Activated CD4-positive, CD25-positive, alpha-beta regulatory T cell treated with anti-CD3 and anti-CD28 coated beads, Interleukin-2, amount 50 U/mL, for 16 hours (primary cell): Measurements from ENCODE around the gene PRDM16.

Source experiments
- DNase-seq: peaks from one replicate; pipeline ENCODE4 v3.0.0-alpha.2; 2020; ENCODE audit warnings: low read depth, low spot score

PRDM16 gene

DNA sequence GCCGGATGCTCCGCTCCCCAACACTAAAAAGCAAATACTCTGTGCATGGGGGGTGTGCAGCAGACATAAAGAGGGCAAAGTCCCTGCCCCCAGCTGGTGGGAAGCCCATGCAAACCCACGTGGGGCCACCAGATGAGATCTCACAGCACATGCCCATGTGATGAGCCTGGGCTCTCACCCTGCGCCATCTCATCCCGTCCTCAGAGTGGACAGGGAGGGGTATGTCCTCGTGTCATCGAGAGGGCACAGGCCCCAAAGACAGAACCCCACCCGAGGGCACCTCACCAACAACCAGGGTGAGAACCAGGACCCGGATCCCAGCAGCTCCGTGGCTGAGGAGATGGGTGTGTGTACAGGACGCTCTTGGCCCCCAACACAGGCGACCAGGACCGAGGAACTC, 360.3 kb downstream of the PRDM16 start:
- no peak for DNase-seq

DNA sequence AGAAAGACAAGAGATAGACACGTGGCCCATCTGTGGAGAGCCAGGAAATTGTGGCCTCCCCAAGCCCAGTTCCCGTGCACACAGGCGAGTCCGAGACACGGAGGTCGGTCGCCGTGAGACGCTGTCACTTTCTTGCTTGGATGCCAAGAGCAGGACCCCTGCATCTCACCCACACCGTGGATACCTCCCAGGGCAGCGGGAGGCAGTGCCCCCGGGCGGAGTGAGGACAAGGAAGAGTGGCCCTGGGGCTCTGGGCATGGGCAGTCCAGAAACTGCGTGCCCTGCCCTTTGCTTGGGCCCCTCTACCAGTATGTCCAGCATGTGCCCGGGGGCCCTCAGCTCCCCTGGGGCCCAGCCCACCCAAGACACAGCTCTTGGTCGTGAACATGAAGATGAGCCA, 360.8 kb downstream of the PRDM16 start:
- no peak for DNase-seq

DNA sequence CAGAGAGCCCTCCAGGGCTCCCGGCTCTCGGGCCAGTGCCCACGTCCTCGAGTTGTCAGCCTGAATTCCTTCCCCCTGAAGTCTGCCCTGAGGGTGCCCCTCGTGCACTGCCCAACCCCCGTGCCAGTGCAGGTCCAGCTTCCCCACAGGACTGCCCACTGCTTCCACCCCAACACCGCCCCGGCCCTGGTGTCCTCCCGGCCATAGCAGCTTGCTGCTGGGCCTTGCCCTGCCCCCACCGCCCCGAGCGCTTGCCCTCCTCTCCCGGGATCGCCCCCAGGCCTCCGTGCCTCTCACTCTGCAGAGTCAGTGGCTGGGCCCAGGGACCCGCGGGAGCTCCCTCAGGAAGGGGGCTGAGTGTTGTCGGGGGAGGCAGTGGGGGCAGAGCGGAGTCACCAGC, 361.4 kb downstream of the PRDM16 start:
- DNase-seq, result no peak

DNA sequence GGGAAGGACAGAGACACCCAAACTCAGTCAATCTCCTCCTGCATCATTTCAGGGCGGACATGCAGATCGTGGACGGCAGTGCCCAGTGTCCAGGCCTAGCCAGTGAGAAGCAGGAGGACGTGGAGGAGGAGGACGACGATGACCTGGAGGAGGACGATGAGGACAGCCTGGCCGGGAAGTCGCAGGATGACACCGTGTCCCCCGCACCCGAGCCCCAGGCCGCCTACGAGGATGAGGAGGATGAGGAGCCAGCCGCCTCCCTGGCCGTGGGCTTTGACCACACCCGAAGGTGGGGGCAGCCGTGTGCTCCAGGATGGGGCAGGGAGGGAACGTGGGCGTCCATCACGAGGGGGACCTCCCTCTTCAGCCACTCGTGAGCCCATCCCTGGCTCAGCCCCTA, 361.8 kb downstream of the PRDM16 start:
- DNase-seq, result no peak

DNA sequence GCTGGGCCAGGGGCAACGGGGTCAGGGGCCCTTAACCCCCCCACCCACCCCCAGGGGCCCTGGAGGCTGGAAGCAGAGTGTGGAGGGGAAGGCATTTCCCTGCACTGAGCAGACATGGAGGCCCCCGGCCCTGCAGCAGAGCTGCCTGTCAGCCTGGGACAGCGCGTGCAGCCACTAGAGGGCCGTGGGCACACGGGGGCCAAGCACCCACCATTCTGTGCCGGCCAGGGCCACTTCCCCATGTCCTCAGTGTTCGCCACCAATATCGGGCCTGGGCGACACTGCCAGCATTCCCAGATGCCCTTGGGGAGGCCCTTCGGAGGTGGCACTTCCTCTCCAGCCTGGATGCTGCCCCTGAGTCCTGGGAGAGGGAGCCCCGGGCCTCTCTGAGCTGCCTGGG, 362.3 kb downstream of the PRDM16 start:
- no peak for DNase-seq

DNA sequence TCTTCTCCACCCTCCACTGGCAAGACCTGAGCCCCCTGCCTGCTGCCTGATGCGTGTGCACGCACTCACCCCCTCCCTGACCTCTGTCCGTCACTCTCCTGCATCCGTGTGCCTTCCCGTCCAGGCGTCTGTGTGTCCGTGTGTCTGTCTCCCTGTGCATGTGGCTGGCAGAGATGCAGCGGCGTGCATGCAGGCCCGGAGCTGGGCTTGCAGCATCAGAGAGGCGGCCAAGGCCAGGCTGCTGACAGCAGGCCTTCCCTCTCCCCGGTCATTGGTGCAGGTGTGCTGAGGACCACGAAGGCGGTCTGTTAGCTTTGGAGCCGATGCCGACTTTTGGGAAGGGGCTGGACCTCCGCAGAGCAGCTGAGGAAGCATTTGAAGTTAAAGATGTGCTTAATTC, 362.7 kb downstream of the PRDM16 start:
- no peak for DNase-seq

DNA sequence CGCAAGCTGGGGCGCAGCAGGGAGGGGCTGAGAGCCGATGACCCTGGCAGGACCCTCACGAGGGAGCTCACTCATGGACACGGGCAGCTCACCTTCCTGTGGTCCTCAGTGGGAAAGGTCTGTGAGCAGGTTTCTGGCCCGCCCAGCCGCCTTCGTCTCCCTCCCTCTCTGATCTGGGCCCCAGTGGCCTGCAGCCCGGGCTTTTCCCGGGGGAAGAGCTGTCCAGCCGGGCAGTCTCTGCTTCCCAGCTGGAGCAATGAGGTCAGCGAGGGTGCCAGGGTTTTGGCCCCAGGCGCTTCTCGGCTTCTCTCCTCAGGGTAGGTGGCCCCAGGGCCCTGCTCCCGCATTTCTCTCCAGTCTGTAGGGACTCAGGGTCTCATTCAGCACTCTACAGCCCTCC, 363.3 kb downstream of the PRDM16 start:
- DNase-seq, result no peak

DNA sequence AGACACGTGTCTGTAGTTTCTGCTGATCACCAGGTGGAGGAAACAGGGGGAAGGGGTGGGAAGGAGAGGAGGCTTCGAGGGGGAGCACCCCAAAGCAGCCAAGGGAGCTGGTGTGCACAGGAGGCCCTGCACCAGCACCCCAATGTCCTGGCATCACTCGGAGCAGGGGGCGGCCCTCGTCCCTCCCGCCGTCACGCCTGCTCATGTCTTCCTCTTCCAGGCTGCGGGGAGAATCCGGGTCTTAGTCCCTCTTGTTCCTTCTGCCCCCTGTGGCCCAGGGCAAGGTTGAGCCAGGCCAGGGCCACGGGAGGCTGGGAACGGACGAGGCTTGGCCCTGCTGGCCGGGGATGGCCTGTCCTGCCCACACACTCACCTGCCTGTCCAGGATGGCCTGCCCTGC, 364.1 kb downstream of the PRDM16 start:
- no peak for DNase-seq

DNA sequence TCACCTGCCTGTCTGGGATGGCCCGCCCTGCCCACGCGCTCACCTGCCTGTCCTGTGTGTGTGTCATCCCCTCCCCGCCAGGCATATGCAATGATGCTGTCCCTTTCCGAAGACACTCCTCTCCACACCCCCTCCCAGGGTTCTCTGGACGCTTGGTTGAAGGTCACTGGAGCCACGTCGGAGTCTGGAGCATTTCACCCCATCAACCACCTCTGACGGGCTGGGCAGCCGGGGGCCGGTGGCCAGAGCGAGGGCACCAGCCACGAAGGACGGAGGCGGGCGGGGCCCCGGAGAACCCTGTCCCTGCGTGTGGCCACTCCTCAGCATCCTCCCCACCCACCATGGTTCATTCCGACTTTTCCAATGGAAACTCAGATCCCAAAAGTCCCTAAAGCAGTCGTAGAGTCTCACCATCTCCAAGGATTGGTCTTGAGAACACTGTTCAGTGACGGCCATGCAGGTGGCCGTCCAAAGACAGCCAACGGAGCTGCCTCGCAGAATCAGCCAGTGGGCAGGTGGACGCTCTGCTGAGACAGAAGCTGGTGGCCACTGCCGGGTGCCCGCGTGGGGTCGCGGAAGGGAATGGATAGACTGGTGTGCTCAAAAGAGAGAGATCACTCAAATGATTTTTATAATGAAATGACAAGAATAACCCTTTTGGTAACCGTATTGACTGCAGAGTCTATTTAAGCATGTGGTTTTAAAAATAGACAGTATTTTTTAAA, 364.8 kb downstream of the PRDM16 start:
- no peak for DNase-seq

DNA sequence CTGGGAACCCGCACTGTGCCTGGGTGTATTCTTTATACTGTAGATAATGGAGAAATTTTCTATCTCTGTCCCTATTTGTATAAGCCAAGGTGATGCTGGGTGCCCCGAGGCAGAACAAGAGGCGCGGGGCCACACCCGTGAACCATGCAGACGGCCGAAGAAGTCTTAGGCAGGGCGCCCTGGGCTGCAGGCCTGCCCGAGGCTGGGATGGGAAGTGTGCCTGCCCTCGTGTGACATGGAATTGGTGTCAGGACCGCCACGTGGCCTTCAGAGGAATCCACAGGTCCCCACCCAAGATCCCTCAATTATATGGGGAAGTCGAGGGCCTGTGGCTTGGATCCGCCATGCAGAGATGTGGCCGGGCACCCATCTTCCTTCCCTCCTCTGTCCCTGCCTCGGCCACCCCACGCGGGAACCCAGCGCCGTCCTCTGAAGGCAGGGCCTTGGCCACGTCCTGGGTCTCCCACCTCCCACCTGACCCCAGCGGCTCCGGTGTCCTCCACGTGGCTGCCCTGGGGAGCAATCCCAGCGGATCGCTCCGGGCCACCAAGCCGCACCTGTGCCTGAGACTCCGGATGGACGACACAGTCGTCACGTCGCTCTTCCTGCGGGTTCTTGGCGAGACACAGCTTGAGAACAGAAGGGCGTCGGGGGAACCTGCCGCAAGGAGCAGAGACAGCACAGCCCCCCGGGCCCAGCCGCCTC, 365.6 kb downstream of the PRDM16 start:
- no peak for DNase-seq

DNA sequence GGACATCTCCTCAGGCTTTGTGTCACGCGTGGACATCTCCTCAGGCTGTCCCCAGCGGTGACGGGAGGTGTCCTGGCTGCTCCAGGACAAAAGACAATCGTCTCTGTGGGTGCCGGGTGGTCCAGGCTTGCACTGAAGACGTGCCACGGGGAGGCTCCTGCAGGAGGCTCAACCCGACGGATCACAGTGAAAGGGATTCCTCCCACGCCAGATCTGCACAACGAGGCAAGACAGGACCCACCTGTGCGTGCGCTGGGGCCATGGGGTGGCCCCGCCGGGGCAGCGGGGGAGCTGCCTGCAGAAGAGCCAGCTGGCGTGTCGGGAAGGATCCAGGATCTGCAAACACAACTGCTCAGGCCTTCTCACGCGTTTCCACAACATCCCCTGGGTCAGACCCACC, 366.7 kb downstream of the PRDM16 start:
- no peak for DNase-seq

DNA sequence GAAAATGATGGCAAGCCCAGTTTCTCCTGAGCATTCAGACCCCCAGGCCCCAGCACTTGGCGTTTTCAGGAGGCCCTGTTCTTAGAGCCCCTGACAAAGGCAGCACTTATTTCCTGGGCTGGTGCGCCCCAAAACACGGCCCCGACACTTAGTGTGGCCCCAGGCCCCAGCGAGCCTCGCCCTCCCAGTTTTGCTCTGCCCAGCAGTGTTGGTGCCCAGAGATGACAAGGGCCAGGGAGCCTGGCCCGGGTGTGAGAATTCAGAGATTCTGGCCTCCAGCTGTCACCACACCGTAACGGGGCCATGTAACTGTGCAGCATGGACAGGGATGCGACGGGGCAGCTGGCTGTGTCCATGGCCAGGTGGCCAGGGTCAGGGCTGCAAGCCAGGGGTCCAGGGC, 367.4 kb downstream of the PRDM16 start:
- DNase-seq, result no peak

DNA sequence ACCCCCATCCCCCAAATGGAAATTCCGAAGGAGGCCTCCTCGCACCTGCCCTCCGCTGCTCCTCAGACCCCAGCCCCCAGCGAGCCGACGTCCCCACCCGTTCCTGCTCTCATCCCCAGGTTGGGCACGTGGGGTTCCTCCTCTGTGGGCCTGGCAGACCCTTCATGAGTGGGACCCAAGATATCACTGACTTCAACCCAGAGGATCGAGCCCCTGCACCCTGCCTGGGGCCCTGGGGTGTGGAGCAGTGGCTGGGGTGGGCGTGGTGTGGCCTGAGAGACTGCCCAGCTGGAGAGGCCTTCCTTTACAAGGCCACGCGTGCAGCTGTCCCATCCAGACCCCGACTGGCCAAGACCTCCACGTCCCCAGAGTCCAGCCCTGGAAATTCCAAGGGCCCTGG, 367.9 kb downstream of the PRDM16 start:
- no peak for DNase-seq

DNA sequence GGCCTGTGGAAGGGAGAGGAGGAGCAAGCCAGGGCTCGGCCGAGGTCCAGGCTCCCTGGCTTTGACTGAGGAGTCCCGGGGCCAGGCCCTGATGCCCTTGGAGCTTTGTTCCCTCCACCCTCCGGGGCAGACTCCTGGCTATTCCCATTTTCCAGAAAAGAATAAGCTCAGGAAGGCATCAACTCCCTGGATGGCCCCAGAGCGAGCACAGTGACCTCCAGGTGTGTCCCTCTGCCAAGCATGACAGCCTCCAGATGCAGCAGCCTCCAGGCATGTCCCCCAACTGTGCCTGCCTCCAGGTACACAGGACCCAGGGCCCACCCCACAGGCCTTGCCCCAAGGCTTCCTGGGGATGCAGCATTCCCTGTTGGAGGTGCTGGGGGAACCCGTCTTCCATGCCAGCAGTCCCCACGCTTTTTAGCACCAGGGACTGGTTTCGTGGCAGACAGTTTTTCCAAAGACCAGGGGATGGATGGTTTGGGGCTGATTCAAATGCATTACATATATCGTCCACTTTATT, 369.7 kb downstream of the PRDM16 start:
- DNase-seq, result no peak

DNA sequence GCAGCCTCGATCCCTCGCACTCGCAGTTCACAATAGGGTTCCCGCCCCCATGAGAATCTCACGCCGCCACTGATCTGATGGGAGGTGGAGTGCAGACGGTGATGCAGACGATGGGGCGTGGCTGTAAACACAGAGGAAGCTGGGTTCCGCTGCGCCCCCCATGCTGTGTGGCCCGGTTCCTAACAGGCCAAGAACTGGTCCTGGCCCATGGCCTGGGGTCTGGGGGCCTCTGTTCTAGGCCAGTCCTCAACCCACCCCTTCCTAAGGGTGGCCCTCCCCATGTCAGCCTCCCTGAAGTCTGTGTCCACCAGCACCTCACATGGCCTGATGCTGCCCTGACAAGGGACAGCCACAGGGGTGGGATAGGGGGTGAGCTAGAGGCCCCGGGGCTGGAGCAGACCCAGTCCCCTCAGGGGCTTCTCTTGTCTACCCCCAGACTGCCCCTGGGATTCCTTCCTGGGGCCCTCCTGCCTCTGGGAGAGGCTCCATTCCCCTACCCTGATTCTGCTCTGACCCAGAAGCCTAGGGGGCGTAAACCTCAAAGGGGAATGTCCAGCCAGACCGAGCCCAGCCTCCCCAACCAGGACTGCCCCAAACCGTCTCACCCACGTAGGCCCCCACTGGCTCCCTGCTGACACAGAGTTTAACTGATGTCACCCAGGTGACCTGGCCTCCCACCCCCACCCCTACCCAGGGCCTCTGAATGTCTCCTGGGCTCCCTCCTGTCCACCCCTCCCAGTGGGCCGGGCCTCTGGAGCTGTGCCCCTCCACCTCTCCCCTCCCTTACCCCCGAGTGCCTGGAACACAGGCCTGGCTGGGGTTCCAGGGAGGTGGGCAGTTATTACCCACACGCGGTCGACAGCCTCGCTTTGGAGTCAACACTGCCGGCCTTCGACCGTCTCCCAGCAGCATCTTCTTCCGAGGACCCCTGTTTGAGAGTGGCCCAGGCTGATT, 370.6 kb downstream of the PRDM16 start:
- no peak for DNase-seq

DNA sequence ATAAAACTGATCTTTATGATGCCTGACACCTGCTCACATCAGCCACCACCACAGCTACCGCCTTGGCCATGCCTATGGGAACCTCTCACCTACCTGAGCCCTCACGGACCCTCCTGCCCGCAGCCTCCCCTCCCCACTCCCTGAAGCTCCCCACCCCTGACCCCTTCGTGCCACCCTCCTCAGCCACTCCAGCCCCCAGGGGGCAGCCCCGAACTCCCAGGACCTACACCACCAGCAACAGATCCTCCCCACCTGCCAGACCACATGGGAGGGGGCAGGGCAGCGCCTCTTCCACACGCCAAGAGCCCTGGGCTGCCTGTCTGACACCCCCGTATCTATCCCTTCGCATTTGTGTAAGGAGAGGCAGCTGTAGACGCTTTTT, 371.3 kb downstream of the PRDM16 start:
- no peak for DNase-seq

DNA sequence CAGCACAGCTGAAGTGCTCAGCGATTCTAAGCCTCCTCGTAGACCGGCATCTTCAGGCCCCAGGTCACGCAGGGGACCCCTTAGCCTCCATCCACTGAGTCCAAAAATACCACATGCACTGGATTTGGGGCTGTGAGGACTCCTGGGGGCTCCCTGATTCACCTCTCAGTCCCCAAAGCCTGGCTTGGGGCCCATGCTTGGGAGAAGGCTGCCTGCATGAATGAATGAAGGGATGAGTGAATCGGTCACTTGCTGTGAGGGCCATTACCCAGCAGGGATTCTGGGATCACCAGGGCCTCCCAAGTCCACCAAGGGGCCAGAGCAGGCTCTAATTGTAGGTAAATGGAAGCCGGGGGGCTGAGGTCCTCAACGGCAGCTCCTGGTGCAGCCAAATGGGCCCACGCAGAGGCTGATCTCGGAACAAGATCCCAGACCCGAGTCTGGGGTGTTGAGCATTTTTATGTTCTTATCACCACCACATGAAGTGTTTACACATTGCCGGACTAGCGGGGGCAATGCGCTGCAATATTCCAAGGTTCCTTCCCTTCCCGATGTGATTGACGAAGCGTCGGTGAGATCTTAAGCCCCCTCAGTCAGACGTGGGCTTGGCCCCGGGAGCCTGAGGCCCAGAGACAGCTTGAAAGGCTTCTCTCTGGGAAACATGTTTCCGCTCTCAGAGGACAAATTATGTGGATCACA, 371.9 kb downstream of the PRDM16 start:
- no peak for DNase-seq

DNA sequence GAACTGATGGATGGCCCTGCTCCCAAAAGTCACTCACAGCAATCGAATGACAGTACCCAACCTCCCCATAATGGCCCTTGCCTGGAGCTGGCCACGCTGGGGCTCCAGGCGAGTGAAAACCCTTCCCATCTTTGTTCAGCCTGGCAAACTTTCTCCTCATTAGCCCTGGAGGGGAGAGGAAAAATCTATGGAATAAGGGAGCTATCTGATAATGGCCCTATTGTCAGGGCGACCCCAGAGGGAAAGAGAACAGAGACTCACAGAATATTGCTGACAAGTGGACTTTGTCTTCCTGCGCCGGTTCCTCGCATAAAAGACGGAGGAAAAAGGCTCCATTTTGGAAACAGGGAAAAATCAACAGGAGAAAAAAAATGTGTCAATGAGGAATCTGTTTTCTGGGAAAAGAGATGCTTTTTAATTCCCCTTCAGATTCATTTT, 372.4 kb downstream of the PRDM16 start:
- DNase-seq, result no peak

DNA sequence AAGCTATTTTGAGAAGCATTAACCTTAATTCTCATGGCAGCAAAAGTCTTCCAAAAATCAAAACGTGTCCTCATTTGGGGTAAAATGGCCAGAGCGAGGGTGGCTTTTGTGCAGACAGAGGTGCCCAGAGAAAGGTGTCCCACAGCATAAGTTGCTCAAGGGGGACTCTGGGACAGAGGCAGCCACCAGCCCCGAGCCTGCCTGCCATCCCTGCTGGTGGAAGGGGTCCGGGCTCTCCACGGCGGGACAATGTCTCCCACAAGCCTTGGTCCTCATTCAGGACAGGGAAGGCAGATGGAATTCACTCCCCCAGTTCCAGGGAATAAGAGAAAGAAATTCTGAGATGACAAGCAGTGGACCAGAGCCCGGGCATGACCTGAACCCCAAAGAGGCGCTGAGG, 372.9 kb downstream of the PRDM16 start:
- DNase-seq, result no peak

DNA sequence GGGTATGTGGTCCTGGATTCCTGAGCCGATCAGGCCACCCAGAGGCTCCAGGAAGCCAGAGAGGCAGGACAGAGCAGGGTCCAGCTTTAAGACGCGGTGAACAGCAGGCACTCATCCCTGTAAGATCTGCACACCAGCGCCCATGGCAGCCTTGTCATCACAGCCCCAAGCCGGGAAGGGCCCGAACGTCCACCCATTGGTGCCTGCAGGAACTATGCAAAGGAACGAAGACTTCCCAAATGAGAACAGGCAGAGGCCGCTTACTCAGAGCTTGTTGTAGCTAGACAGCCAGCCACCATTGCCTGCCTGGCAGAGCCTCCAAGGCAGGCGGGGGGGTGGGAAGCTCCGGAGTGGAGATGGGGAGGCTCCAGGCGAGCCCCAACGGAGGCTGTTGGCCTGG, 373.3 kb downstream of the PRDM16 start:
- no peak for DNase-seq

DNA sequence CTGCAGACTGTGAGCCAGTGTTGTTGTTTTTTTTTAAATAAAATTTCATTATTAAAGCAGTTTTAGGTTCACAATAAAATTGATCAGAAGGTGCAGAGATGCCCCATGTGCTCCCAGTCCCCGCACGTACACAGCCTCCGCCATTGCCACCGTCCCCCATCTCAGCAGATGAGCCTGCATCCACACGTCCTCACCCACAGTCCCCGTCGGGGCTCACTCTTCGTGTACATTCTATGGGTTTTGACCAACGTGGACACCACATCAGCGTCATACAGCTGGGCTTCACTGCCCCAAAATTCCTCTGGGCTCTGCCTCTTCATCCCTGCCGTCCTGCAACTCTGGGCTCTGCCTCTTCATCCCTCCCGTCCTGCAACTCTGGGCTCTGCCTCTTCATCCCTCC, 373.9 kb downstream of the PRDM16 start:
- no peak for DNase-seq

DNA sequence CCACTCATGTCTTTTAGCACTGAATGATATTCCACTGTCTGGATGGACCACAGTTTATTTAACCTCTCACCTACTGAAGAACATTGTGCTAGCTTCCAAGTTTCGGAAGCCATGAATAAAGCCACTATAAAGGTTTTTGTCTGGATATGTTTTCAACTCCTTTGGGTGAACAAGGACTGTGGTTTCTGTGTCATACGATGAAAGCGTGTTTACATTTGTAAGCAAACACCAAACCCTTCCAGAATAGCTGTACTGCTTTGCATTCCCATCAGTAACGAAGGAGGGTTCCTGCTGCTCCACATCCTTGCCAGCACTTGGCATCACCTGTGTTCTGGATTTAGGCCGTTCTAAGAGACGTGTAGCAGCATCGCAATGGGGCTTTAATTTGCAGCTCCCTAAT, 374.8 kb downstream of the PRDM16 start:
- no peak for DNase-seq
